IMR-90 (cell line): ENCODE data around the gene CD300LB. TPM values are rescaled to one million over a fixed set of nuclear protein-coding genes. Genes with fewer than 3 reads are reported as not detected.

Experiments
- ATAC-seq: fragments of 200-7000 bp; cut with Tn5 transposase; 2 replicates; pipeline ENCODE4 v1.9.1; 2020; ENCODE audit warnings: low read depth, mild to moderate bottlenecking, moderate library complexity
- BruUV-seq: library from RNA; stranded (reverse); fragments of 400-500 nt; replicated peaks from 2 replicates; lab custom pipeline; 2021; lab: Mats Ljungman, UMichigan
- CTCF ChIA-PET: fragments of 300-600 bp; formaldehyde crosslinking; extraction: SDS; loops from one replicate; lab custom pipeline; 2021; ENCODE audit warnings: antibody characterized with exemption; lab: Yijun Ruan, JAX
- POLR2A ChIA-PET: fragments of 300-600 bp; sonication (Branson Sonifier 250); formaldehyde crosslinking; loops from one replicate; lab custom pipeline; 2022; ENCODE audit warnings: antibody characterized with exemption; ENCODE audit not compliant: unreplicated experiment; lab: Charles Lee
- DNase-seq: peaks from one replicate; pipeline ENCODE4 v3.0.0; 2013
- H2AFZ ChIP-seq: replicated peaks from 2 replicates; pipeline ENCODE3; 2013; ENCODE audit warnings: low read length, mild to moderate bottlenecking; ENCODE audit not compliant: poor library complexity
- H2AK5ac ChIP-seq: 2 replicates; pipeline ENCODE4 v1.6.1; 2013; ENCODE audit warnings: low read depth, low read length, inconsistent platforms
- H2AK9ac ChIP-seq: replicated peaks from 2 replicates; pipeline ENCODE3; 2013; ENCODE audit warnings: mild to moderate bottlenecking, low read depth, low read length, moderate library complexity; ENCODE audit not compliant: poor library complexity
- H2BK120ac ChIP-seq: 2 replicates; pipeline ENCODE4 v1.6.1; 2013; ENCODE audit warnings: low read depth, low read length, inconsistent platforms
- H2BK15ac ChIP-seq: 3 replicates; pipeline ENCODE4 v1.6.1; 2013; ENCODE audit warnings: low read depth, low read length, inconsistent platforms
- H2BK20ac ChIP-seq: 2 replicates; pipeline ENCODE4 v1.6.1; 2013; ENCODE audit warnings: low read depth, mild to moderate bottlenecking, inconsistent platforms, low read length, moderate library complexity
- H2BK5ac ChIP-seq: 2 replicates; pipeline ENCODE4 v1.6.1; 2013; ENCODE audit warnings: mild to moderate bottlenecking, low read depth, low read length, inconsistent platforms; ENCODE audit not compliant: poor library complexity, severe bottlenecking
- H3K14ac ChIP-seq: replicated peaks from 2 replicates; pipeline ENCODE4 v1.6.1; 2013; ENCODE audit warnings: low read depth, low read length, inconsistent platforms
- H3K18ac ChIP-seq: 2 replicates; pipeline ENCODE4 v1.6.1; 2013; ENCODE audit warnings: low read depth, low read length, control low read depth
- H3K23ac ChIP-seq: 2 replicates; pipeline ENCODE4 v1.6.1; 2013; ENCODE audit warnings: low read depth, low read length, inconsistent platforms
- H3K27ac ChIP-seq: 2 replicates; pipeline ENCODE4 v1.5.1; 2013; ENCODE audit warnings: mild to moderate bottlenecking, control low read depth, low read length; ENCODE audit not compliant: insufficient read depth
- H3K27me3 ChIP-seq: 2 replicates; pipeline ENCODE4 v1.6.1; 2013; ENCODE audit warnings: low read length; ENCODE audit not compliant: control insufficient read depth, insufficient read depth
- H3K36me3 ChIP-seq: 2 replicates; pipeline ENCODE4 v1.6.1; 2013; ENCODE audit warnings: low read length, mixed read lengths; ENCODE audit not compliant: control insufficient read depth, insufficient read depth
- H3K4ac ChIP-seq: 2 replicates; pipeline ENCODE4 v1.6.1; 2013; ENCODE audit warnings: low read depth, low read length, inconsistent platforms
- H3K4me1 ChIP-seq: 2 replicates; pipeline ENCODE4 v1.6.1; 2013; ENCODE audit warnings: low read length, mixed read lengths; ENCODE audit not compliant: control insufficient read depth, insufficient read depth
- H3K4me2 ChIP-seq: 2 replicates; pipeline ENCODE4 v1.6.1; 2013; ENCODE audit warnings: low read depth, mild to moderate bottlenecking, control low read depth, low read length, moderate library complexity
- H3K4me3 ChIP-seq: 2 replicates; pipeline ENCODE4 v1.5.1; 2013; ENCODE audit warnings: low read depth, mild to moderate bottlenecking, control low read depth, low read length, moderate library complexity; ENCODE audit not compliant: insufficient read depth
- H3K56ac ChIP-seq: 2 replicates; pipeline ENCODE4 v1.6.1; 2013; ENCODE audit warnings: low read length, inconsistent platforms; ENCODE audit not compliant: insufficient read depth; ENCODE audit errors: extremely low read depth
- H3K79me1 ChIP-seq, 2 experiments: 2 replicates each; pipeline ENCODE4 v1.6.1; 2013; ENCODE audit warnings: low read length in 2 of 2, inconsistent platforms in 1 of 2, low read depth in 1 of 2
- H3K9ac ChIP-seq: 2 replicates; pipeline ENCODE4 v1.6.1; 2013; ENCODE audit warnings: low read depth, low read length, control low read depth
- H3K9me1 ChIP-seq: 2 replicates; pipeline ENCODE4 v1.6.1; 2013; ENCODE audit warnings: low read length, inconsistent platforms; ENCODE audit not compliant: insufficient read depth
- H3K9me3 ChIP-seq: 2 replicates; pipeline ENCODE4 v1.6.1; 2013; ENCODE audit warnings: low read length; ENCODE audit not compliant: control insufficient read depth, insufficient read depth
- H4K20me1 ChIP-seq: 2 replicates; pipeline ENCODE4 v1.6.1; 2013; ENCODE audit warnings: low read length, inconsistent platforms; ENCODE audit not compliant: insufficient read depth
- H4K5ac ChIP-seq: 2 replicates; pipeline ENCODE4 v1.6.1; 2013; ENCODE audit warnings: mild to moderate bottlenecking, low read depth, low read length, control low read depth
- H4K8ac ChIP-seq, 2 experiments: 2 replicates each; pipeline ENCODE4 v1.6.1; 2013; ENCODE audit warnings: low read depth in 2 of 2, low read length in 2 of 2, control low read depth in 1 of 2, inconsistent platforms in 1 of 2
- H4K91ac ChIP-seq: 2 replicates; pipeline ENCODE4 v1.6.1; 2013; ENCODE audit warnings: low read depth, low read length, inconsistent platforms; ENCODE audit not compliant: insufficient read depth
- BHLHE40 ChIP-seq: fragments of 150-350 bp; IDR thresholded peaks from 2 replicates; pipeline ENCODE4 v1.6.1; 2016; ENCODE audit warnings: mild to moderate bottlenecking, low read depth, low read length
- CEBPB ChIP-seq: IDR thresholded peaks from 2 replicates; pipeline ENCODE4 v1.6.1; 2012; ENCODE audit warnings: low read depth, low read length, improper control_type of control experiment
- CHD1 ChIP-seq: IDR thresholded peaks from 2 replicates; pipeline ENCODE4 v1.6.1; 2012; ENCODE audit warnings: low read depth, low read length, improper control_type of control experiment
- CTCF ChIP-seq: conservative IDR thresholded peaks from 2 replicates; pipeline ENCODE4 v1.5.1; 2012; ENCODE audit warnings: mild to moderate bottlenecking, low read depth, low read length, improper control_type of control experiment
- ELK1 ChIP-seq: fragments of 150-350 bp; IDR thresholded peaks from 2 replicates; pipeline ENCODE4 v1.6.1; 2016; ENCODE audit warnings: low read depth, mild to moderate bottlenecking, low read length, moderate library complexity, borderline replicate concordance
- FOS ChIP-seq: fragments of 150-350 bp; IDR thresholded peaks from 2 replicates; pipeline ENCODE4 v1.6.1; 2016; ENCODE audit warnings: low read depth, low read length
- MAFK ChIP-seq: IDR thresholded peaks from 2 replicates; pipeline ENCODE4 v1.6.1; 2012; ENCODE audit warnings: low read depth, low read length, improper control_type of control experiment
- MAZ ChIP-seq: IDR thresholded peaks from 2 replicates; pipeline ENCODE4 v1.6.1; 2012; ENCODE audit warnings: low read depth, mild to moderate bottlenecking, low read length, improper control_type of control experiment, moderate library complexity, borderline replicate concordance
- MXI1 ChIP-seq: IDR thresholded peaks from 2 replicates; pipeline ENCODE4 v1.6.1; 2012; ENCODE audit warnings: low read depth, mild to moderate bottlenecking, low read length, moderate library complexity, borderline replicate concordance
- NFE2L2 ChIP-seq: fragments of 150-350 bp; IDR thresholded peaks from 2 replicates; pipeline ENCODE4 v1.6.1; 2016; ENCODE audit warnings: low read depth, mild to moderate bottlenecking, low read length
- POLR2A ChIP-seq: IDR thresholded peaks from 2 replicates; pipeline ENCODE4 v1.6.1; 2012; ENCODE audit warnings: mild to moderate bottlenecking, low read depth, low read length
- RAD21 ChIP-seq: IDR thresholded peaks from 2 replicates; pipeline ENCODE4 v1.6.1; 2012; ENCODE audit warnings: low read length, improper control_type of control experiment
- RCOR1 ChIP-seq: IDR thresholded peaks from 2 replicates; pipeline ENCODE4 v1.6.1; 2012; ENCODE audit warnings: mild to moderate bottlenecking, low read length, improper control_type of control experiment; ENCODE audit not compliant: insufficient replicate concordance
- RFX5 ChIP-seq: IDR thresholded peaks from 2 replicates; pipeline ENCODE4 v1.8.0; 2012; ENCODE audit warnings: low read depth, mild to moderate bottlenecking, low read length, moderate library complexity
- SMC3 ChIP-seq: fragments of 150-350 bp; IDR thresholded peaks from 2 replicates; pipeline ENCODE4 v1.6.1; 2016; ENCODE audit warnings: low read depth, mild to moderate bottlenecking, antibody characterized with exemption, low read length, moderate library complexity
- USF2 ChIP-seq: fragments of 150-350 bp; IDR thresholded peaks from 2 replicates; pipeline ENCODE4 v1.6.1; 2017; ENCODE audit warnings: mild to moderate bottlenecking, antibody characterized with exemption, low read length, low read depth
- WGBS, 2 experiments: methylation state at CpG; one replicate each; pipeline versions ENCODE4 v1.1.5 to v1.1.7; 2013; ENCODE audit warnings: missing lambda C conversion rate in 2 of 2; ENCODE audit not compliant: insufficient read length in 1 of 2; ENCODE audit errors: extremely low coverage in 2 of 2; 5-methylcytosine and 5-hydroxymethylcytosine counted together
- dilution Hi-C: fragments of 300-500 bp; cut with HindIII; formaldehyde crosslinking; loops from one replicate; pipeline ENCODE4 v1.14.3; 2018; ENCODE audit warnings: low sequenced_read_pairs; ENCODE audit not compliant: unreplicated experiment
- in situ Hi-C: fragments of 300-500 bp; cut with MboI; formaldehyde crosslinking; loops from 3 replicates; pipeline ENCODE4 v1.14.3; 2019; ENCODE audit warnings: low sequenced_read_pairs, inconsistent platforms, mixed read lengths
- intact Hi-C: fragments of 100-400 bp; cut with micrococcal nuclease; formaldehyde crosslinking; loops from 2 replicates; pipeline ENCODE4 v1.10.0; 2022
- polyA plus RNA-seq, 3 experiments: library from polyadenylated mRNA; depleted of rRNA; stranded (reverse); fragments of >200 nt; gene quantifications; 2 replicates each; pipeline ENCODE4 v1.2.3, GENCODE V29; 2012; ENCODE audit warnings: low replicate concordance in 1 of 3
- total RNA-seq: library from RNA; depleted of rRNA; stranded (reverse); fragments of >200 nt; gene quantifications from 2 replicates; pipeline ENCODE4 v1.2.3, GENCODE V29; 2012

CD300LB gene
- total and polyA plus RNA-seq, 2 of the 4 experiments (the other 2 are of a cell fraction) = not detected

GRCh38 chr17:74490716-74491115 is 40.6 kb downstream of the CD300LB start:
- CTCF ChIA-PET = no interaction called here

More at GRCh38 chr17:74490716-74491115, 40.6 kb downstream of the CD300LB start:
- Histone ChIP-seq H4K20me1 (no peaks in the 10 kb centered on the region), H3K23ac (no peak overlapping the region), H3K36me3 (no peaks in the 10 kb centered on the region), H4K8ac (no peak overlapping the region), H4K5ac (no peak overlapping the region), H3K79me1 (no peaks in the 10 kb centered on the region), H3K27ac (no peak overlapping the region), H2AK9ac (no peak overlapping the region), H2BK120ac (no peak overlapping the region), H3K18ac (no peak overlapping the region), H2AFZ (no peak overlapping the region), H2BK20ac (no peak overlapping the region), H2AK5ac (no peak overlapping the region), H3K4ac (no peak overlapping the region), H3K27me3 (no peaks in the 10 kb centered on the region), H3K9me3 (no peaks in the 10 kb centered on the region), H3K9ac (no peak overlapping the region), H3K14ac (no peak overlapping the region), H4K91ac (no peak overlapping the region), H3K4me2 (no peak overlapping the region), H3K4me3 (no peak overlapping the region), H3K9me1 (no peaks in the 10 kb centered on the region), H3K56ac (no peak overlapping the region), H2BK5ac (no peak overlapping the region), H2BK15ac (no peak overlapping the region), H3K4me1 (no peaks in the 10 kb centered on the region)
- POLR2A ChIA-PET = no interaction called here
- in situ Hi-C loops (no loop called here), dilution Hi-C loops (no loop called here), intact Hi-C loops (no loop called here)
- DNase-seq = no peak
- no TSS peak for BruUV-seq
- 60% methylated on average over 3 of the region's 9 CpGs; no CpG with 5 or more reads in 1 of the 2 experiments for WGBS, 2 experiments
- no peak for ATAC-seq
- no peak for TF ChIP-seq RFX5
- no peak for TF ChIP-seq POLR2A
- no peak for TF ChIP-seq MAFK
- TF ChIP-seq USF2 = no peak
- TF ChIP-seq RCOR1 = no peak
- no peak for TF ChIP-seq CHD1
- no peak for TF ChIP-seq NFE2L2
- no peak for TF ChIP-seq CTCF
- TF ChIP-seq MAZ = no peak
- no peak for TF ChIP-seq FOS
- no peak for TF ChIP-seq CEBPB
- TF ChIP-seq SMC3 = no peak
- no peak for TF ChIP-seq MXI1
- no peak for TF ChIP-seq RAD21
- no peak for TF ChIP-seq ELK1
- TF ChIP-seq BHLHE40 = no peak
